NCI-H1694 treated with DMSO at 0.1 percent for 48 hours (cell line): Measurements from ENCODE around the gene ST3GAL2.

ENCODE experiments used
- DNase-seq: peaks from one replicate; lab custom pipeline; 2025; lab: John Stamatoyannopoulos, UW

Gene ST3GAL2

GRCh38 chr16:70437582-70438557 is 1.0 kb downstream of the ST3GAL2 start:
- DNase-seq, result peak; percentile 8

- no peak for DNase-seq
Observed at GRCh38 chr16:70437017-70437581, 1.8 kb downstream of the ST3GAL2 start.

GRCh38 chr16:70434484-70435260 is 4.2 kb downstream of the ST3GAL2 start:
- DNase-seq, result no peak

- no peak for DNase-seq
Observed at GRCh38 chr16:70433458-70434103, 5.3 kb downstream of the ST3GAL2 start.

- no peak for DNase-seq
Observed at GRCh38 chr16:70432723-70433457, 6.0 kb downstream of the ST3GAL2 start.

GRCh38 chr16:70432356-70432722 is 6.6 kb downstream of the ST3GAL2 start:
- no peak for DNase-seq

GRCh38 chr16:70430667-70431536 is 8.0 kb downstream of the ST3GAL2 start:
- no peak for DNase-seq

- DNase-seq, result no peak
Observed at GRCh38 chr16:70429888-70430666, 8.8 kb downstream of the ST3GAL2 start.

- DNase-seq, result peak; percentile 25
Observed at GRCh38 chr16:70428178-70428998, 10.5 kb downstream of the ST3GAL2 start.

GRCh38 chr16:70427786-70428177 is 11.1 kb downstream of the ST3GAL2 start:
- no peak for DNase-seq

GRCh38 chr16:70422543-70422942 is 16.4 kb downstream of the ST3GAL2 start:
- DNase-seq, result no peak

- no peak for DNase-seq
Observed at GRCh38 chr16:70421473-70422311, 17.2 kb downstream of the ST3GAL2 start.

GRCh38 chr16:70421014-70421413 is 17.9 kb downstream of the ST3GAL2 start:
- DNase-seq, result no peak

GRCh38 chr16:70419384-70420327 is 19.2 kb downstream of the ST3GAL2 start:
- DNase-seq, result no peak

GRCh38 chr16:70418993-70419318 is 19.9 kb downstream of the ST3GAL2 start:
- DNase-seq, result no peak

- DNase-seq, result no peak
Observed at GRCh38 chr16:70418274-70418992, 20.5 kb downstream of the ST3GAL2 start.
